Thyroid gland (tissue), 4 donors: ENCODE measurements around the gene ASPRV1.

ENCODE experiments used
- POLR2A ChIP-seq, 2 donors: fragments of 450-650 bp; IDR thresholded peaks; one replicate each; pipeline ENCODE4 v1.6.1; 2017; ENCODE audit warnings: antibody characterized with exemption in 2 of 2, mild to moderate bottlenecking in 2 of 2, moderate library complexity in 1 of 2
- TF ChIP-seq, protein P1 (sequence below), 6 experiments: fragments of 200-600 bp in 3 of 6; fragments of 450-650 bp in 3 of 6; sonication (generic) in 3 of 6; IDR thresholded peaks; one replicate each; pipeline ENCODE4 v1.5.1; 2016 to 2019; ENCODE audit warnings: antibody characterized with exemption in 6 of 6, mild to moderate bottlenecking in 2 of 6, inconsistent platforms in 1 of 6, moderate library complexity in 1 of 6

DNA sequence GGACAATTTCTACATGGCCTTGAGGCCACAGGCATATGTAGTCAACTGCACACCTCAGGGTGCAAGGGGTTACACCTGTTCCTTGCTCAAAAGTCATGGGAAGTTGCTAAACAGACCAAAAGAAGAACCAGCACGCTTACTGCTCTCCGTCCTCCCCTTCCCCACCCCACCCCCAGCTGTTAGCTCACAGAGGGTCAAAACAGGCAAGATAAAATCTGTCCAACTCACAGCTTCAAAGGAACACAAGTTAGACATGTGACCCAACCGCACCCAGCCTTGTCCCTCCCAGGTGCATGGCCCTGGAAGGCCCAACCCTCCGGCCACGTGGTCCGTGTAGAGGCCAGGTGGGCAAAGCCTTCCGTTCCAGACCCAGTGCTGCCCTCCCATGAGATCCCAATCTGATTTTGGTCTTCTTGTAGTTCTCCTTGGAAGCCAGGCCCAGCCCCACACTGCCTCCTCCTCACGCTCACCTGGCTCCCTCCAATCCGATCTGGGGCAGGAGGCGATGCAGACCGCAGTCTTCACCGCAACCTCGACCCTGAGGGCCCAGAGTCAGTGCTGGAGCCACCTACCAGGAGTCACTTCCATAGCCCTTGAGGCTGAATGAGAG lies 14.5 kb upstream of the ASPRV1 start:
- TF ChIP-seq, protein P1, sequence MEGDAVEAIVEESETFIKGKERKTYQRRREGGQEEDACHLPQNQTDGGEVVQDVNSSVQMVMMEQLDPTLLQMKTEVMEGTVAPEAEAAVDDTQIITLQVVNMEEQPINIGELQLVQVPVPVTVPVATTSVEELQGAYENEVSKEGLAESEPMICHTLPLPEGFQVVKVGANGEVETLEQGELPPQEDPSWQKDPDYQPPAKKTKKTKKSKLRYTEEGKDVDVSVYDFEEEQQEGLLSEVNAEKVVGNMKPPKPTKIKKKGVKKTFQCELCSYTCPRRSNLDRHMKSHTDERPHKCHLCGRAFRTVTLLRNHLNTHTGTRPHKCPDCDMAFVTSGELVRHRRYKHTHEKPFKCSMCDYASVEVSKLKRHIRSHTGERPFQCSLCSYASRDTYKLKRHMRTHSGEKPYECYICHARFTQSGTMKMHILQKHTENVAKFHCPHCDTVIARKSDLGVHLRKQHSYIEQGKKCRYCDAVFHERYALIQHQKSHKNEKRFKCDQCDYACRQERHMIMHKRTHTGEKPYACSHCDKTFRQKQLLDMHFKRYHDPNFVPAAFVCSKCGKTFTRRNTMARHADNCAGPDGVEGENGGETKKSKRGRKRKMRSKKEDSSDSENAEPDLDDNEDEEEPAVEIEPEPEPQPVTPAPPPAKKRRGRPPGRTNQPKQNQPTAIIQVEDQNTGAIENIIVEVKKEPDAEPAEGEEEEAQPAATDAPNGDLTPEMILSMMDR (IDR thresholded peaks at IDR 0.05) = no peak
- TF ChIP-seq POLR2A (IDR thresholded peaks at IDR 0.05) = no peak
